DOHH2 (cell line): Measurements from ENCODE around the gene TBL2.

Experiments used
- EZH2phosphoT487 ChIP-seq: fragments of 200-600 bp; sonication (generic); IDR thresholded peaks from 2 replicates; pipeline ENCODE4 v1.6.1; 2017; ENCODE audit warnings: borderline replicate concordance, mild to moderate bottlenecking, antibody characterized with exemption, low read length, moderate library complexity, mixed read lengths
- TF ChIP-seq, protein P1 (sequence below): fragments of 200-600 bp; sonication (generic); IDR thresholded peaks from one replicate; pipeline ENCODE4 v1.5.1; 2014; ENCODE audit warnings: antibody characterized with exemption, mild to moderate bottlenecking, low read depth, low read length; ENCODE audit not compliant: poor library complexity, severe bottlenecking

DNA sequence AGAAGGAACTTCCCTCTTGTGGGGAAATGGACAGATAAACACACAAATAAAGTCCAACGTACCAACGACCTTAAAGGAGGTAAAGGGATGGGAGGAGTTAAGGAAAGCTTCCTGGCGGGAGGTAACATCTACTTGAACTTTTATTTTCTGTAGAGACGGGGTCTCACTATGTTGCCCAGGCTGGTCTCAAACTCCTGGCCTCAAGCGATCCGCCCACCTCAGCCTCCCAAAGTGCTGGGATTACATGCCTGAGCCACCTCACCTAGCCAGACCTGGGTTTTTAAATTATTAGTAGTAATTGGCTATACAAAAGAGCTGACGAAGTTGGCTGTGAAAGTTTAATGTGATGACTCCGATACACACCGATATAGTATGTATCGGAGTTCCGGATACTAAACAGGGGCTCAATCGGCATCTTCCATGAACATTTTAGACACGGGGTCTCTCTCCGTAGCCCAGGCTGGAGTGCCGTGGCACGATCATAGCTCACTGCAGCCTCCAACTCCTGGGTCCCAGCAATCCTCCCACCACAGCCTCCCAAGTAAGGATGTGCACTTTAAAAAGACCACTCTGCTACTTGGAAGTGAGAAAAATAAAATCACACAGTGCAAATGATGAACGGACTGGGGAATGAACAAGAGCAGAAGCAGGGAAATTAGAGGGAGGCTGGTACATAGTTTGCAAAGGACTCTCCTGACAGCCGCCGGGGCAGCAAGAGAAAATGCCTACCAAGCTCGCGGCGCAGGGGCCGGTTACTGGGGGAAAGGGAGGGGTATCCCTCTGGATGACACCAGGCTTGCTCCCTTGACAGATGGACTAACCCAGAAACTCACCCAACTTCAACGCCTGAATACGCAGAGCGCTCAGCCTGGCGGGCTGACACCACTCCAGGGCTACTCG is 21.9 kb downstream of the TBL2 start:
- TF ChIP-seq, protein P1, sequence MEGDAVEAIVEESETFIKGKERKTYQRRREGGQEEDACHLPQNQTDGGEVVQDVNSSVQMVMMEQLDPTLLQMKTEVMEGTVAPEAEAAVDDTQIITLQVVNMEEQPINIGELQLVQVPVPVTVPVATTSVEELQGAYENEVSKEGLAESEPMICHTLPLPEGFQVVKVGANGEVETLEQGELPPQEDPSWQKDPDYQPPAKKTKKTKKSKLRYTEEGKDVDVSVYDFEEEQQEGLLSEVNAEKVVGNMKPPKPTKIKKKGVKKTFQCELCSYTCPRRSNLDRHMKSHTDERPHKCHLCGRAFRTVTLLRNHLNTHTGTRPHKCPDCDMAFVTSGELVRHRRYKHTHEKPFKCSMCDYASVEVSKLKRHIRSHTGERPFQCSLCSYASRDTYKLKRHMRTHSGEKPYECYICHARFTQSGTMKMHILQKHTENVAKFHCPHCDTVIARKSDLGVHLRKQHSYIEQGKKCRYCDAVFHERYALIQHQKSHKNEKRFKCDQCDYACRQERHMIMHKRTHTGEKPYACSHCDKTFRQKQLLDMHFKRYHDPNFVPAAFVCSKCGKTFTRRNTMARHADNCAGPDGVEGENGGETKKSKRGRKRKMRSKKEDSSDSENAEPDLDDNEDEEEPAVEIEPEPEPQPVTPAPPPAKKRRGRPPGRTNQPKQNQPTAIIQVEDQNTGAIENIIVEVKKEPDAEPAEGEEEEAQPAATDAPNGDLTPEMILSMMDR: no peak
- no peak for TF ChIP-seq EZH2phosphoT487
